ENCODE data around the gene SLC9A6. TPM values are rescaled to one million over a fixed set of nuclear protein-coding genes. Genes with fewer than 3 reads are reported as not detected.

Gene SLC9A6
- total and polyA plus RNA-seq, 2 donors (not counting 3 experiments of a cell fraction or from before 2014, with no cell fraction given): 8.1 to 15.5 TPM

- Histone ChIP-seq H3K36me3 (ENCODE audit: control insufficient read depth in 2 of 2, extremely low read depth in 1 of 2, insufficient read depth in 2 of 2, low read length in 2 of 2) (no peaks in the 10 kb centered on the region), H4K20me1 (replicated peaks; ENCODE audit: control insufficient read depth, extremely low read depth, insufficient read depth, low read length) (no peaks in the 10 kb centered on the region), H3K27me3 (ENCODE audit: control insufficient read depth in 2 of 2, insufficient read depth in 2 of 2, low read length in 2 of 2) (no peaks in the 10 kb centered on the region), H3K9me3 (replicated peaks; ENCODE audit: control insufficient read depth, insufficient read depth, low read length) (no peaks in the 10 kb centered on the region), H3K4me3 (replicated peaks in 1 of 3; ENCODE audit: insufficient read depth in 1 of 3, low read depth in 1 of 3, low read length in 3 of 3) (no peak overlapping the region), H3K9me1 (replicated peaks; ENCODE audit: control insufficient read depth, extremely low read depth, insufficient read depth, low read length) (no peaks in the 10 kb centered on the region), H3K27ac (ENCODE audit: insufficient read depth, low read depth, low read length) (no peak overlapping the region), H3K9ac (replicated peaks; ENCODE audit: extremely low read depth, insufficient read depth, low read length) (no peak overlapping the region), H3K4me1 (ENCODE audit: control insufficient read depth, extremely low read depth, insufficient read depth, low read length) (peaks cover 10% of the 10 kb centered on the region), H3K79me2 (ENCODE audit: control insufficient read depth, insufficient read depth, low read length) (no peaks in the 10 kb centered on the region), H2AFZ (ENCODE audit: low read depth, low read length) (no peak overlapping the region), H3K4me2 (ENCODE audit: insufficient read depth, low read length) (no peak overlapping the region)
- TF ChIP-seq CTCF (IDR thresholded peaks at IDR 0.05; ENCODE audit: extremely low read depth in 1 of 2, insufficient read depth in 1 of 2, low read depth in 1 of 2, low read length in 2 of 2) (no peak), MAX (IDR thresholded peaks at IDR 0.05; ENCODE audit: insufficient read depth, insufficient read length) (no peak), FOS (IDR thresholded peaks at IDR 0.05; ENCODE audit: borderline replicate concordance, insufficient read depth, low read length) (no peak), POLR2A (IDR thresholded peaks at IDR 0.05; ENCODE audit: low read depth, low read length) (no peak), GATA2 (IDR thresholded peaks at IDR 0.05; ENCODE audit: insufficient read depth, insufficient read length, low read depth, low read length) (no peak), JUN (IDR thresholded peaks at IDR 0.05; ENCODE audit: borderline replicate concordance, insufficient read depth, insufficient read length, low read depth) (no peak), POLR2AphosphoS5 (IDR thresholded peaks at IDR 0.05; ENCODE audit: insufficient read depth, low read depth, low read length) (no peak), MYC (IDR thresholded peaks at IDR 0.05; ENCODE audit: low read depth, low read length) (no peak), EZH2 (IDR thresholded peaks at IDR 0.05; ENCODE audit: borderline replicate concordance, low read depth, low read length, severe bottlenecking) (no peak)
- dilution Hi-C loops (cut with MboI; ENCODE audit: extremely low pct_ligation_motif_present, low sequenced_read_pairs) (no loop called here), intact Hi-C loops (cut with micrococcal nuclease) (no loop called here)
- no peak for FAIRE-seq
- no TSS peak for BruUV-seq (replicated peaks)
- ChIA-PET POLR2A (no interaction called here), CTCF (no interaction called here)
- DNase-seq (ENCODE audit: low read depth, low spot score): no peak
These were observed 63.2 kb downstream of the SLC9A6 start for GRCh38 chrX:136048446-136048845.

All from endothelial cell of umbilical vein (primary cell).